Fibroblast of skin of right biceps (primary cell): Measurements from ENCODE around the gene TXNDC16.
"Not testable (repeated sequence)": the region's sequence is repeated elsewhere in the genome, so short reads cannot be mapped to it uniquely, and the experiment has no call there.

ENCODE experiments used
- DNase-seq: peaks from one replicate; pipeline ENCODE4 v3.0.0-alpha.2; 2013

The TXNDC16 gene

DNA sequence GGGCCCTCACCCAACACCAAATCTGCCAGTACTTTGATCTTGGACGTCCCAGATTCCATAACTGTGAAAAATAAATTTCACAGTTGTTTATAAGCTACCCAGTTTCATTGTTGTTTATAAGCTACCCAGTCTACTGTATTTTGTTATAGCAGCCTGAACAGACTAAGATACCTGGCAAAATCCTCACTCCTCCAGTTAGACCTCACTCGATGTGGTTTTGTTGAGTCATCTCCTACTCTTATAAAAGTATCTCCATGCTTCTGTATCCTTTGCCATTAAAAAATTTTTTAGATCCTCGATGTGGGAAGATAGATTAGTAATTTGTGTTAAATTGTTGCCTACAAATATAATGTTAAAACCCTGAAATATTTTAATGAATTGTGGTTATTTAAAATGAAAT, 16.0 kb downstream of the TXNDC16 start:
- DNase-seq: no peak

DNA sequence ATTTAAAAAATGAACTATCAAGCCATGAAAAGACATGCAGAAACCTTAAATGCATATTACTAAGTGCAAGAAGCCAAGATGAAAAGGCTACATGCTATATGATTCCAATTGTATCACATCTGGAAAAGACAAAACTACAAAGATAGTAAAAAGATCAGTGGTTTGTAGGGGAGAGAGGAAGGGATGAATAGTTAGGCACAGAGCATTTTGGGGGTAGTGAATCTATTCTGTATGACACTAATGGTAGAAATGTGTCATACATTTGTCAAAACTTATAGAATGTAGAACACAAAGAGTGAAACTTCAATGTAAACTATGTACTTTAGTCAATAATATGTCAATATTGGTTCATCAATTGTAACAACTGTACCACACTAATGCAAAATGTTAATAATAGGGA, 20.8 kb downstream of the TXNDC16 start:
- DNase-seq: no peak

DNA sequence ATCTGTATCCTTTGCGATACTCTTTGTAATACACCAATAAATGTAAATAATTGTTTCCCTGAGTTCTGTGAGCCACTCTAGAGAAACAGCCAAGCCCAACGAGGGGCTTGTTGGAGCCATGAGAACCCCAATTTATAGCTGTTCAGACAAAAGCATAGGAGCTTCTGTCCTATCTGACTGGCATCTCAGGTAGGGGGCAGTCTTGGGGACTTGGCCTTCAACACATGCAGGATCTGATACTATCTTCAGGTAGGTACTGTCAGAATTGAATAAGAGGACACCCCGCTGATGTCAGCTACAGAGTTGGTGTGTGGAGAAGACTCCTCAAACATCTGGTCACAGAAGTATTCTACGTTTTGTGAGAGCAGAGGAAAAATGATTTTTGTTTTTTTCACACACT, 25.3 kb downstream of the TXNDC16 start:
- no peak for DNase-seq

DNA sequence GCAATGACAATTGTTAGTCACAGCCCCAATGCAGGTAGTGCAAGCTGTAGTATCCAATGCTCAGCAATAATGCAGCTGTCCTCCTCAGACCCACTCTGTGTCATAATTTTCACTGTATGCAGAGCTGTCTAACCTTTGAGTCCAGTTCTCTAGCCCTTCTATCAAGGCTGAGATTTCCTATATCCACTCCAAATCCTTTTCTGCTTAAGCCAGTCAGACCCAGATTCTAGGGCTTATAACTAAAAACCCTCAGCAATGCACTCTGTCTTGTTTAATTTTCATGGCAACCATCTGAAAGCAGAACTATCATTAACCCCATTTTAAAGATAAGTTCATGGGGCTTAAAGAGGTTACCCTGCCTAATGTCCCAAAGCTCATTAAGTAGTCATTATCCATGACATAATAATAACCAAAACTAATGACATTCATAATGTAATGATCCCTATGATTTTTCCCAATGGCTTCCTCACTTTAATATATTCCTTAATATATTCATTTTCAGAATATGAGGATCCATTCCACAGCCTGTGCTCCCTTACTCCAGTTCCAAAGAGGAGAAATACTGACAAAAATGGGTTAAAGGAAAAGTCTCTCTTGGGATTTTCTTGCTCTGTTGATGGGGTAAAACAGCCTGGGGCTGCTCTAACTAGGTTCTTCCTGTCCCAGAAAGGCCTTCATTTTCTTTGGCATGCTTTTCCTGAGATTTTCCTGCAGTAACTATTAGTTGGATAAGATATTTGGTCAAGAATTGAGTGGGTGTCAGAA, 29.5 kb downstream of the TXNDC16 start:
- no peak for DNase-seq

DNA sequence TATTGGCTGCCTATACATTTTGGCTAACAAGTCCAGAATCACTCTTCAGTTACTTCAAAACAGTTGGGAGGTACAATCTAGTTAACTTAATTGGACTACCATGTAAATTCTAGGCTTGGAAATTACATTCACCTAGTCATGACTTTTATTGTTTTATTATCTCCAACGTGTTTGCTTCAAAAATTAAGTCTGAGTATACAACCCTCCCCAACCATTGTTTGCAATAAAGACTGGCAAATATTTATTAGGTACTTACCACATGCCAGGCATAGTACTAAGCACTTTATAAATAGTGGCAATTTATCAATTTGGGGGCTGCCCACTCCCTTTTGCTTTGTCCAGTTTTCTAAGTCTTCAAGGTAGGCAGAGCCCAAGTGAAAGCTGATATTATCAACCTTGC, 30.3 kb downstream of the TXNDC16 start:
- no peak for DNase-seq

DNA sequence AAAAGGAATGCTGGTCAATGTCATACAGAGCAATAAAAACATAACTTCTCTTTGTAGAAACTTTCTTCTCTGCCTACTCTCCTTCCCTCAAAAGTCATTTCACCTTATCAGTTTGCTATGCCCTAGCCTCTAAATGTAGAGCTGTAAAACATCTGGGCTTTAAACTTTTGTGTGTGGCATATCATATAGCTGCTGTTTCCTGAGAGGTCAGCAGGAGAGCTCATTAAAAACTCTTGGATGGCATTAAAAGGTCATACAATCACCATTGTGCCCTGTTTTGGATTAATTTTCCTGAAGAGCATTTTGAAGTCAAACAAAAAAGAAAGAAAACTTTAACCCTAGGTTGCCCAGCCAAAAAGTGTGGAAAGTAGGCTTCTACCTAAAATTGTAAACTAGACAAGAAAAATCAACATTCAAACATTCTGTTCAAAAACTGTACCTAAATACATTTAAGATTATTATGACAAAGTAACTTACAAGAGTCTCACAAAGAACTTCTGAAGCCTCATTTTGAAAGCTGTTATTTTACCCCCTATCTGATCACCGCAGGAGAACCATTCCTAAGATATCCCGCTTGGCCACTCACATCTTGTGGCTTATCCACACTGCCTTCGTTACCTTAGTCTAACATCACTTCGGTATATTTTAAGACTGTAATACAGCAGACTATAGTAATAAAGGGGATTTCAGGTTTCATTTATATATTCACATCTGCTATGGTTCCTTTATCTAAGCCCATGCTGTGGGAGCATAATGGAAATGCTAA, 38.1 kb downstream of the TXNDC16 start:
- DNase-seq: no peak

DNA sequence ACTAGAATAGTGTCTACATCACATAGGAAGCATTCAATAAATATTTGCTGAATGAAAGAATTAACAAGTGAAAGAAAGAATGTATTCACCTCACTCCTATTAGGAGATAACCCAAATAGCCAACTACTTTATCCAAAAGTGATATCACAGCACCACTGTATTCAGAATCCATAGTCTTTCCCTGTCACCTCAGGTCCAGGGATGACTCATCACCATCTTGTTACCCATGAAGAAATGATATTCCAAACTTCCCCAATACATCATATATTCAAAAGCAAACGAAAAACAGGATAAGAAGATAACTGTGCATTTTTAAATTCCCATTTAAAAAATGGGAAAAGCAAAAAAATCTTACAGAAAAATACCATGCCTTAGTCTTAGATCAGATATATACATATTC, 39.1 kb downstream of the TXNDC16 start:
- no peak for DNase-seq

DNA sequence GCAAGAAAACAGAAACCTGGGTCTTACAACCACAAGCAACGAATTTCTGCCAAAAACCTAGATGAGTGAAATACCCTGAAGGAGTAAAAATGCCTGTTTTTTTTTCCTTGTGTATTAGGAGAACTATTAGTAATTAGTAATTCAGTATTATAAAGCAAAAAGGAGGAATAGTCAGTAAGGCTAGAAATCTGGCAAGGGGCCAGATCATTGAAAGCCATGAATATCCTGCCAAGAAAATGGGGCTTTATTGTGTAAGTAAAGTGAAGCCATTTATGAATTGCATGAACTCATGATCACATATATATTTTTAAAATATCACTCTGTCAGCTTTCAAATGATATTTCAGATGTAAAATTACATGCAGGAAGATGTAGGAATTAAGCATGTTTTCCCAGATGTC, 57.9 kb downstream of the TXNDC16 start:
- DNase-seq: no peak

DNA sequence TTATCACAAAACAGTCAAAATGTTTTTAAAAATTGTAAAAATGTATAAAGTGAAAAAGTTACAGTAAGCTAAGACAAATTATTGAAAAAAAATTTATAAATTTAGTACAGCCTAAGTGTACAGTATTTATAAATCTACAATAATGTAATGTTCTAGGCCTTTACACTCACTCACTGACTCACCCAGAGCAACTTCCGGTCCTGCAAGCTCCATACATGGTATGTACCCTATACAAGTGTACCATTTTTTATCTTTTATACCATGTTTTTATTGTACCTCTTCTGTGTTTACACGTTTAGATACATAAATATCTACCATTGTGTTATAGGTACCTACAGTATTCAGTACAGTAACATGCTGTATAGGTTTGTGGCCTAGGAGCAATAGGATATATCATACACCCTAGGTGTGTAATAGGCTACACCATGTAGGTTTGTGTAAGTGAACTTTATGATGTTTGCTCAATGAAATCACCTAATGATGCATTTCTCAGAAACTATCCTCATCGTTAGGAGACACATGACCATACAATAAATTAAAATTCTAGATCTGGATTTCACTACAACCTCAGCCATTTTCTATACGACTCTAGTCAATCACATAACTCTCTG, 66.8 kb downstream of the TXNDC16 start:
- DNase-seq: no peak

DNA sequence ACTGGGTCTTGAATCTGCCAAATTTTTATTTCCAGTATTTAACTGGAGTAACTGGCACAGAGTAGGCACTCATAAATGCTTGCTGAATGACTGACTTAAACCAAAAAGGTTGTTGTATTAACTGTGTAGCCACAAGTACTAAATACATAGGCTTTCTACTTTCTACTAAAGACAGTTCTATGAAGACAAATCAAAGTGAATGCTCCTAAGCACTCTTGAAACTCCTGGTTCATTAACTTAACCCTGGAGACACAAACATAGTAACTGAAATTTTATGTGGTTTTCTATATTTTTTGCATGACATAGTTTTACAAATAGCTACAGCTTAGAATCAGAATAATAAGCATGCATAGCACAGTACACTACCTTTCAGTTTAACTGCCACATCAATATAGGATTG, 70.4 kb downstream of the TXNDC16 start:
- no peak for DNase-seq

DNA sequence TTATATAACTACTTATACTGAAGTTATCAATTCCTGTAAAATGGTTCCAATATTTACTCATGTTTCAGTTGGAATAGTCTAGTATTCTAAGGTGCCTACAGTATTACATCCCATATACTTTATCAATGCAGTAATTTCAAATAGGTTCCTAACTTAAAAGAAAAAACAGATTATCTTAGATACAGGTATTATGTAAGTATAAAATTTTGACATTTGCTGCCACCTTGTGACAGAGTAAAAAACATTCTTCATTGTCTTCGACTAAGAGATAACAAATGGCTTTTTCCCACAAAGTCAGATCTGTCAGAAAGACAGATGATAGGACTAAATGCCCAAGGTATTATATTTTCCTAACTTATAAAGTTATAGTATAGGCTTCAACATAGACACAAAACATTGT, 78.7 kb downstream of the TXNDC16 start:
- DNase-seq: peak; percentile 47

DNA sequence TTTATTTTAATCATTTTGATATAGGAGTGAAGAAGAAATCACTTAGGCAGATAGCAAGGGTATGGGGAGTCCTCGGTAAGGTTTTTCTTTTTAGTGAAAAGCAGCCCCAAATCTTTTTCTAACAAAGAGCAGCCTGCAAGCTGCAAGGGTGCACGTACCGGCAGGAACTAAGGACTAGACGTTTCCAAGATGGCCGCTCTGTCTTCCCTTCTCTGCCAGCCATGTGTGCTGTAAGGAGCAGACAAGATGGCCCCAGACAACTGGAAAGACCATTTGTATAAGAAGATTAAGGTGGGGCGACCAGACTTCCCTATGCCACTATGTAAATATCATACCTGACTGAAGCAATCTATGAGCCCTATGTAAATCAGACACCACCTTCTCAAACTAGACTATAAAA, 79.6 kb downstream of the TXNDC16 start:
- DNase-seq: no peak

DNA sequence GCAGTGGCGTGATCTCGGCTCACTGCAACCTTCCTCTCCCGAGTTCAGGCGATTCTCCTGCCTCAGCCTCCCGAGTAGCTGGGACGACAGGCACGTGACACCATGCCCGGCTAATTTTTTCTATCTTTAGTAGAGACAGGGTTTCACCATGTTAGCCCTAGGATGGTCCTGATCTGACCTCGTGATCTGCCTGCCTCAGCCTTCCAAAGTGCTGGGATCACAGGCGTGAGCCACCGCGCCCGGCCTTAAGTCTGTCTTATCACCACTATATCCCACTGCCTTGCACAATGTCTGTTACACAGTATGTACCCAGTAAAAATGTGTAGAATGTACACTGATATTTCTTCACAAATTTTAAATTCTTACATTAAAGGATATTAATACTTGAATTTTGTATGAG, 80.1 kb downstream of the TXNDC16 start:
- DNase-seq: not testable (repeated sequence)

DNA sequence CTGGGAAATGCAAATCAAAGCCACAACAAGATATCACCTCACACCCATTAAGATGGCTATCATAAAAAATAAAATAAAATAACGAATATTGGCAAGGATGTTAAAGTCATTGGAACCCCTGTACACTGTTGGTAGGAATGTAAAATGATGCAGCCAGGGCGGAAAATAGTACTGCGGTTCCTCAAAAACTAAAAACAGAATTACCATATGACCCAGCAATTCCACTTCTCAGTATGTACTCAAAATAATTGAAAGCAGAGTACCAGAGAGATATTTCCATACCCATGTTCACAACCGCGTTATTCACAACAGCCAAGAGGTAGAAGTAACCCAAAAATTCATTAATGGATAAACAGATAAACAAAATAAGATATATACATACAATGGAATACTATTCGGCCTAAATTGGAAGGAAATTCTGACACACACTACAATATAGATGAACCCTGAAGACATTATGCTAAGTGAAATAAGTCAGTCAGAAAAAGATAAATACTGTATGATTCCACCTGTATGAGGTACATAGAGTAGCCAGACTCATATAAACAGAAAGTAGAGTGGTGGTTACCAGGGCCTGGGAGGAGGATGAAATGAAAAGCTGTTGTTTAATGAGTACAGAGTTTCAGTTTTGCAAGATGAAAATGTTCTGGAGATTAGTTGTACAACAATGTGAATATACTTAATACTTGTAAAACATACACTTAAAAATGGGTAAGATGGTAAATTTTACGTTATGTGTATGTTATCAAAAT, 84.6 kb downstream of the TXNDC16 start:
- no peak for DNase-seq

DNA sequence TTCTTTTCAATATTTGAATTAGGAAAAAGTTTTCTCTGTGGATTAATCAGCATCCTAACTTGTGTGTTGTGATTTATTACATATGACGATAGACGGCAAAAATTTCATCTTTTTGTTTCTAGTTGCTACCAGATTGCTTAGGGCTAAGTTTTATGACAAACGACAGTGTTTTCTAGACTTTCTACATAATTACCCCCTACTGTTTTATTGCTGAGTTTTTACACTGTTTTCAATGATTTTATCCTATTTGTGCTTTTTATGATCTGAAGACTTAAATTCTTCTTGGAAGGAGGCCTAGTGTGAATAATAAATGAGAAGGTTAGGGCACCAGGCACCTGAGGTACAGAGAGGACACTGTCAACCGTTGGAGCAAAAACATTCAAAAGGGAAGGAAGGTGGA, 88.1 kb downstream of the TXNDC16 start:
- DNase-seq: no peak

DNA sequence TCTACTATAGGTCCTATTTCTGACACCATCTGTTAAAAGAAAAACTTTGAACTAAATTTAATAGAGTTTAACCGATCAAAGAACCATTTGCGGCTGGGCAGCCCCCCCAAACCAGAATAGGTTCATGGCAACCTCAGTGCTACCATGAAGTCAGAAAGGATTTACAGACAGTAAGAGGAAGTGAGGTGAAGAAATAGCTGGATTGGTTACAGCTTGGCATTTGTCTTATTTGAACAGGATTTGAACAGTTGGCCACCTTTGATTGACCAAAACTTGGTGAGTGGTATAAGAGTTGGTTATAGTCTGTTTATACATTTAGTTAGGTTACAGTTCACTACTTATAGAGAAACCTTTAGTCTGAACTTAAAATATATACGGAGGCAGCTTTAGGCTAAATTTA, 88.9 kb downstream of the TXNDC16 start:
- DNase-seq: no peak

DNA sequence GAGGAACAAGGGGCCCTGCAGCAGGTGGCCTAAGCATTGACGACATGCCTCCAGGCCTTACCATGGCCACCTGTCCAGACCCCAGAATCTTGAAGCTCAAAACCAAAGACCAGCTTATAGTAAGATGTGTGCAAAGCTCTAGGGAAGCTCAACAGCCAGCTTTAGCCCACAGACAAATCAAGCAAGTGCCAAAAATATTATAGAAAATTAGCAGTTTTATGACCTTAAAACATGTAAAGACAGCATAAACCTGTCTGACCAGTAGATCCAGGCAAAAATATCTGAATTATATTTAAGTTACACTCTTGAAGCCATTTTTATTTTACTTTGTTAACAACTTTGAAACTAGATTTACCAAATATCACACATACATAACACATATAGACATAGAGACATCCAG, 90.6 kb downstream of the TXNDC16 start:
- DNase-seq: no peak

DNA sequence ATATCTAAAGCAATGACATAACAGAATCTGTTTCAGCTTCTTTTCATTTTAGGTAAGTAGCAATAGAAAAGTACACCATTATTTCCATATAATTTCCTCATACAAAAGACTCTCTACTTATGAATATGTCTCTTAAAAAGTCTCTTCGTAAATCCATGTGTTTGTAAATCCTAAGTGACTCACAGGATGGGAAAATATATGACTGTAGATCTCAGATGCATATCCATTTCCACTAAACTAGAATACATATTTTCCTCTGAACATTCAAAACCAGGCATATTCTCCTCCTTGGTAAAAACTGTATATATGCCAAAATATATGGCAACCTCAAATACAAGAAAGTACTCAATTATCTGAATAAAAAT, 93.6 kb downstream of the TXNDC16 start:
- DNase-seq: peak; percentile 32

DNA sequence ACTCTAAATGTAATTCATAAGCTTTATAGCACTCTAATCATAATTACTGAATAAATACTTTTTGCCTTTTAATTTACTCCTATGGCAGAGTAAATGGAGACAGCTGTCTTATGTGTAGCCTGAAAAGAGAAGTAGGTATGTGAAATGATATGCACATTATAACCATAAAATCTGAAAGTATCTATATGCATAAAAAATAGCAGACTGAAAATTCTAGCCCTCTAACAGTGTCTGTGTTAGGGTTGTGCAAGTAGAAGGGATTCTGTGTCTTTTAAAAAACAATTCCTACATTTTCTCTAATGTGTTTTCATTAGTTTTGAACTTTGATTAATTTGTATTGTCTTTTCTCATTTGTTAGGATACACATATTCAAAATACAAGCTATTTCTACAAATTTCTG, 94.9 kb downstream of the TXNDC16 start:
- no peak for DNase-seq

DNA sequence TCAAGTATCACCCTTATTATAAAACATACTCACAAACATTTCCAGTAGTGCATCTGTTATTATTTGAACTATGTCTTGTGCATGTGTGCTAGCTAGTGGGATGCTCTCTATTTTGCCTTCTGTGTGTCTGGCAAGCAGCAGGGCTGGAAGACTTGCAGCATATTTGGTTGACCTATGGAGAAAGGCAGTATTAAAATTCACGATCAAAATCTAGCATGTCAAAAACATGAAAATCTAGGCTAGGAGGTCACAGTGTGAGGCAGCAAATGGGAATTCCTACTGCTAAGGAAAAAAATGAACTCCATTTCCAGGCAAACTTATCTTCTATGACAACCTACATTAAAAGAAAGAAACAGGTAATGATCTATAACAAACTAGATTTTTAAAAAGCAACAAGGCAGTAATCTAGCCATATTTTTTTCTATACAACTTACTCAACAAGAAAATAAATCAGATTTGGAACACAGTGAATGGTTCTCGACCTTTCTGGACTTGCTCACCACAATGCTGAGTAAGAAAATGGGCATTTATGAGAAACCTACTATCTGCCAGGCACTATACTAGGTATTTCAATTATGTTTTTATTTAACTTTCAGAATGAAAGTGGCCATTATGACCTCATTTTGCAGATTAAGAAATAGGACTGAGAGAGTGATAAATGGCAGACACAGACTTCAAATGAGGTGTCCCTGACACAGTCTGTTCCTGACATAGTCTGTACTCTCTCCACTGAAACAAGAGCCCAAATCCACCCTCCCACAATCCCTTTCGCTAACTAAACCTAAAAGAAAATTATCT, 96.8 kb downstream of the TXNDC16 start:
- peak; percentile 69 for DNase-seq

DNA sequence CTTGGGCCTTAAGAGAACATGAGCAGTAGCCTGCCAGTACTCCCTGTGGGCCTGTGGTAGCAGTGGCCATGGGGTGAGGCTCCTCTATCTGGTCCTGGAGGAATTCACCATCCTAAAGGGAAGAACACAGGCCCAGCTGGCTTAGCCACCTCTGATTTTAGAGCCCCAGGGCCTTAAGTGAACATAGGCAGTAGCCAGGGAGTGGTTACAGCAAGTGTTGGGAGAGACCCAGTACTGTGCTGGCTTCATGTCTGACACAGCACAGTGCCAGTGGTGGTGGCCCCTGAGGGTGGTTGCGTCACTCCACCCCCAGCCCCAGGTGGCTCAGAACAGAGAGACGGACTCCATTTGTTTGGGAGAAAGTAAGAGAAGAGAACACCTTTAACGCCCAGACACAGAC, 105.1 kb downstream of the TXNDC16 start:
- DNase-seq: no peak

DNA sequence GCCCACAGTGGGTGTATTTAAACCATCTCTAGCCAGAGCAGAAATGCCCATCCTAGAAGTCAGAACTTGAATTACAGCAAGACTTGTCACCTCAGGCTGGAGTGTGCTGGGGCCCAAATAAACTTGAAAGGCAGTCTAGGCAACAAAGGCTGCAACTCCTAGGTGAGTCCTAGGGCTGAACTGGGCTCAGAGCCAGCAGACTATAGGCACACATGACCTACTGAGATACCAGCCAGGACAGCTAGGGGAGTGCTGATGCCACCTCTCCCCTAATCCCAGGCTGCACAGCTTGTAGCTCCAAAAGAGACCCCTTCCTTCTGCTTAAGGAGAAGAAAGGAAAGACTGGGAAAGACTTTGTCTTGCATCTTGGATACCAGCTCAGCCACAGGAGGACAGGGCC, 106.0 kb downstream of the TXNDC16 start:
- DNase-seq: no peak

DNA sequence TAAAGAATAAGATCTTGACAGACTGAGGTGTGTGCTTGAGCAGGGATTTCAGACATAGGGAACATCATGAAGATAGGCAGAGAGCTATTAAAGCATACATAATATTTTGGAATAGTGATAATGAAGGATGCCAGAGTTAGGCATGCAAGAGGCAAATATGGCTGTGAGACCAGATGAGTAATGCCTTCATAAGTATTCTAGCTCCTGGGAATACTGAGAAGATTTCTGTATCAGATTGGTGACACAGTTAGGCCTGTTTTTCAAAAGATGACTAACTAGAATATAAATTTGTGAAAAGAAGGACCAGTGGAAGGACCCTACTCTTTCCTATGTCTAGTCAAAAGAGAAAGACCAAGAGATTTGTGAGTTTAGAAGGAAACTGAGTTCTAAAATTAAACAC, 108.8 kb downstream of the TXNDC16 start:
- DNase-seq: peak; percentile 27
